K562 (cell line): ENCODE measurements around the gene CNNM2. TPM values are rescaled to one million over a fixed set of nuclear protein-coding genes. Genes with fewer than 3 reads are reported as not detected.

ENCODE experiments used
- CHD7 ChIP-seq: fragments of 200-600 bp; sonication (generic); IDR thresholded peaks from one replicate; pipeline ENCODE4 v1.6.1; 2012; ENCODE audit warnings: mild to moderate bottlenecking, low read depth, low read length, inconsistent platforms
- NEUROD1 ChIP-seq: fragments of 150-350 bp; IDR thresholded peaks from 2 replicates; pipeline ENCODE4 v1.6.1; 2014; ENCODE audit warnings: borderline replicate concordance, low read length, low read depth; ENCODE audit not compliant: partially characterized antibody
- USF2 ChIP-seq: sonication (generic); formaldehyde crosslinking; IDR thresholded peaks from 2 replicates; pipeline ENCODE4 v1.5.0; 2020; ENCODE audit warnings: missing genetic modification reagents
- ZNF511 ChIP-seq: sonication (generic); formaldehyde crosslinking; IDR thresholded peaks from 2 replicates; pipeline ENCODE4 v1.8.0; 2022; ENCODE audit warnings: mild to moderate bottlenecking, missing genetic modification reagents
- polyA plus RNA-seq, 8 experiments: library from polyadenylated mRNA; depleted of rRNA in 4 of 8; stranded (reverse) in 5 of 8; unstranded in 3 of 8; fragments of >200 nt; fragmentation: Nextera tagmentation in 2 of 8; fragmentation: Illumina TruSeq in 1 of 8; extraction: Ambion mirVana in 2 of 8; extraction: Trizol in 1 of 8; gene quantifications; 2 replicates each; pipeline versions ENCODE4 v1.2.1 to v1.2.3, GENCODE V29; 2011 to 2014; ENCODE audit warnings: inconsistent platforms in 1 of 8, missing spikeins in 1 of 8
- total RNA-seq, 7 experiments: library from RNA; depleted of rRNA in 6 of 7; stranded (reverse); fragments of >200 nt in 6 of 7; fragmentation: Illumina TruSeq in 2 of 7; extraction: Trizol in 2 of 7; gene quantifications; 2 replicates each; pipeline versions ENCODE4 v1.2.1 to v1.2.3, GENCODE V29; 2011 to 2021; ENCODE audit warnings: low replicate concordance in 1 of 7

CNNM2 gene
- total and polyA plus RNA-seq, 9 of the 15 experiments (the other 6 are each of a cell fraction or from before 2014, with no cell fraction given) = 0.21 to 5.0 (median 1.3) TPM

- TF ChIP-seq USF2 (CRISPR knock-in tag) (no peak), NEUROD1 (no peak), ZNF511 (CRISPR knock-in tag) (no peak), CHD7 (no peak)
Measured at GRCh38 chr10:103058034-103058433, 139.9 kb downstream of the CNNM2 start (continued).
